22Rv1 (cell line): ENCODE data around the gene CNOT1.

Experiments used
- CTCF ChIP-seq: fragments of 450-650 bp; IDR thresholded peaks from 2 replicates; pipeline ENCODE4 v1.5.1; 2017; ENCODE audit warnings: mild to moderate bottlenecking
- ZFX ChIP-seq: fragments of 450-650 bp; IDR thresholded peaks from 2 replicates; pipeline ENCODE4 v1.6.1; 2017; ENCODE audit warnings: antibody characterized with exemption, borderline replicate concordance

GRCh38 chr16:58665200-58665599, 35.6 kb upstream of the CNOT1 start:
- TF ChIP-seq CTCF: no peak
- TF ChIP-seq ZFX: no peak
